ENCODE data around the gene RNU5D-1.

DNA sequence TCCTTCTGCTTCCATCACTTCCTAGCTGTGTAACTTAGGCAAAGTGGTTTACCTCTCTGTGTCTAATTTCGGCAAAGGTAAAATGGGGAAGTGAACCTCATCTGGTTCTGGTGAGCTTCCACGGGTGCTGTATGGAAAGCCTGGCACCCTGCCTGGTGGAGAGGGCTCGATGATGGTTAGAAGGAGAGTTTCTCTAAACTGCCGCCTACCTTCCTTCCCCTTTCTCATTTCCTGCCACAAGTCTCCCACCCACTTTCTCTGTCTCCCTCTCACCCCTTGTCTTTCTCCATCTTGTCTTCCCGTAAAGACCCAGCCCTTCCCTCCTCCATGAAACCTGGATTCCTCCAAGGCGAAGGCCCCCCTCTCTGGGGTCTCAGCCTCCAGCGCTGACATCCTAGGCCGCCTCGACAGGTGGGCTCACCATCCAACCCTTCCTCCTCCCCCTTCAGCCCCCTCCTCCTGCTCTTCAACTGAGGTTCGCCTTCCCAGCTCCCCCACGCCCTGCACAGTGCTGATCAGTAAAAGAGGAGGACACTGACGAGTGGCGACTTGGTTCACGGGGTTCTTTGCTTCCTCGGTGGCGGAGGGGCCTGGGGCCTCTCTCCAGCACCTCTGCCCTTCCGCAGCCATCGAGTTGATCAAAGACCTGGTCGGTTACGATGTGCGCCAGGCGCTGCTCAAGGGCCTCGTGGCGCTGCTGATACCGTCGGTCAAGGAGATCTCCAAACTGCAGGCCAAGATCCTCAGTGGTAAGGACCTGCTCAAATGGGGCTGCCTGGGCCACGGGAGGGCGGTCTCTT is 7.3 kb downstream of the RNU5D-1 start:
- TF ChIP-seq, protein P1, sequence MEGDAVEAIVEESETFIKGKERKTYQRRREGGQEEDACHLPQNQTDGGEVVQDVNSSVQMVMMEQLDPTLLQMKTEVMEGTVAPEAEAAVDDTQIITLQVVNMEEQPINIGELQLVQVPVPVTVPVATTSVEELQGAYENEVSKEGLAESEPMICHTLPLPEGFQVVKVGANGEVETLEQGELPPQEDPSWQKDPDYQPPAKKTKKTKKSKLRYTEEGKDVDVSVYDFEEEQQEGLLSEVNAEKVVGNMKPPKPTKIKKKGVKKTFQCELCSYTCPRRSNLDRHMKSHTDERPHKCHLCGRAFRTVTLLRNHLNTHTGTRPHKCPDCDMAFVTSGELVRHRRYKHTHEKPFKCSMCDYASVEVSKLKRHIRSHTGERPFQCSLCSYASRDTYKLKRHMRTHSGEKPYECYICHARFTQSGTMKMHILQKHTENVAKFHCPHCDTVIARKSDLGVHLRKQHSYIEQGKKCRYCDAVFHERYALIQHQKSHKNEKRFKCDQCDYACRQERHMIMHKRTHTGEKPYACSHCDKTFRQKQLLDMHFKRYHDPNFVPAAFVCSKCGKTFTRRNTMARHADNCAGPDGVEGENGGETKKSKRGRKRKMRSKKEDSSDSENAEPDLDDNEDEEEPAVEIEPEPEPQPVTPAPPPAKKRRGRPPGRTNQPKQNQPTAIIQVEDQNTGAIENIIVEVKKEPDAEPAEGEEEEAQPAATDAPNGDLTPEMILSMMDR (conservative IDR thresholded peaks at IDR 0.05): no peak
- no peak for TF ChIP-seq ZFX (IDR thresholded peaks at IDR 0.05)

Measured in C4-2B (cell line).